OCI-LY7 (cell line): ENCODE data around the gene KCTD4. TPM values are rescaled to one million over a fixed set of nuclear protein-coding genes. Genes with fewer than 3 reads are reported as not detected.

Source experiments
- BruUV-seq: library from RNA; stranded (reverse); fragments of 400-500 nt; replicated peaks from 2 replicates; lab custom pipeline; 2021; lab: Mats Ljungman, UMichigan
- CTCF ChIA-PET: fragments of 300-600 bp; sonication (Branson Sonifier 250); formaldehyde crosslinking; loops from one replicate; lab custom pipeline; 2022; ENCODE audit warnings: antibody characterized with exemption; ENCODE audit not compliant: unreplicated experiment; lab: Charles Lee
- POLR2A ChIA-PET: fragments of 300-600 bp; sonication (Branson Sonifier 250); formaldehyde crosslinking; loops from one replicate; lab custom pipeline; 2022; ENCODE audit warnings: antibody characterized with exemption; lab: Charles Lee
- DNase-seq: peaks from one replicate; pipeline ENCODE4 v3.0.0-alpha.2; 2015; ENCODE audit warnings: low spot score
- H2AFZ ChIP-seq: fragments of 200-600 bp; sonication (generic), shearing (Covaris generic); 2 replicates; pipeline ENCODE4 v1.6.1; 2014; ENCODE audit warnings: mild to moderate bottlenecking, antibody characterized with exemption, low read length, moderate library complexity
- H3K27ac ChIP-seq: fragments of 200-600 bp; sonication (generic); 2 replicates; pipeline ENCODE4 v1.5.1; 2014; ENCODE audit warnings: mixed run types, low read depth, mild to moderate bottlenecking, moderate library complexity, low read length, inconsistent platforms; ENCODE audit not compliant: poor library complexity, severe bottlenecking
- H3K36me3 ChIP-seq: fragments of 200-600 bp; sonication (generic); 2 replicates; pipeline ENCODE4 v1.6.1; 2014; ENCODE audit warnings: mild to moderate bottlenecking, antibody characterized with exemption, low read length, moderate library complexity, mixed read lengths; ENCODE audit not compliant: insufficient read depth
- H3K4me1 ChIP-seq: fragments of 200-600 bp; sonication (generic); 2 replicates; pipeline ENCODE4 v1.5.1; 2014; ENCODE audit warnings: mild to moderate bottlenecking, low read length; ENCODE audit not compliant: insufficient read depth, poor library complexity, severe bottlenecking
- H3K4me2 ChIP-seq: fragments of 200-600 bp; sonication (generic); 2 replicates; pipeline ENCODE4 v1.6.1; 2014; ENCODE audit warnings: mild to moderate bottlenecking, low read length
- H3K4me3 ChIP-seq: fragments of 200-600 bp; sonication (generic); 2 replicates; pipeline ENCODE4 v1.5.1; 2014; ENCODE audit warnings: mild to moderate bottlenecking, low read depth, low read length; ENCODE audit not compliant: poor library complexity, severe bottlenecking
- H3K79me2 ChIP-seq: fragments of 200-600 bp; sonication (generic); 2 replicates; pipeline ENCODE4 v1.6.1; 2016; ENCODE audit warnings: low read depth, mild to moderate bottlenecking, low read length, moderate library complexity, mixed read lengths; ENCODE audit not compliant: insufficient read depth
- H3K9me2 ChIP-seq: fragments of 200-600 bp; sonication (generic); 2 replicates; pipeline ENCODE4 v1.6.1; 2016; ENCODE audit warnings: mild to moderate bottlenecking, low read length, mixed read lengths; ENCODE audit not compliant: insufficient read depth
- H3K9me3 ChIP-seq: fragments of 200-600 bp; sonication (generic); 2 replicates; pipeline ENCODE4 v1.6.1; 2014; ENCODE audit warnings: mild to moderate bottlenecking, mixed run types, low read length, mixed read lengths
- H4K20me1 ChIP-seq: fragments of 200-600 bp; sonication (generic); 2 replicates; pipeline ENCODE4 v1.6.1; 2014; ENCODE audit warnings: mild to moderate bottlenecking, antibody characterized with exemption, low read length, moderate library complexity, mixed read lengths; ENCODE audit not compliant: insufficient read depth
- CTCF ChIP-seq: fragments of 200-600 bp; sonication (generic); conservative IDR thresholded peaks from 2 replicates; pipeline ENCODE4 v1.5.1; 2014; ENCODE audit warnings: mild to moderate bottlenecking, antibody characterized with exemption, low read length, moderate library complexity, mixed read lengths
- EZH2phosphoT487 ChIP-seq: fragments of 200-600 bp; sonication (generic); IDR thresholded peaks from 2 replicates; pipeline ENCODE4 v1.6.1; 2018; ENCODE audit warnings: low read depth, borderline replicate concordance, mild to moderate bottlenecking, mixed run types, antibody characterized with exemption, low read length, moderate library complexity, mixed read lengths
- intact Hi-C: fragments of 100-400 bp; cut with micrococcal nuclease; formaldehyde crosslinking; loops from one replicate; pipeline ENCODE4 v1.10.0; 2022; ENCODE audit not compliant: unreplicated experiment
- total RNA-seq, 2 experiments: library from RNA; depleted of rRNA in 1 of 2; stranded (reverse); fragments of >200 nt in 1 of 2; shearing (Covaris generic) in 1 of 2; gene quantifications; 2 replicates each; pipeline ENCODE4 v1.2.3, GENCODE V29; 2014 to 2022

Gene KCTD4
- total RNA-seq, 2 experiments from 2014 or later: not detected

GRCh38 chr13:45224176-45224575 lies 23.3 kb upstream of the KCTD4 start:
- no peaks in the 10 kb centered on the region for H3K9me2 ChIP-seq
- intact Hi-C loops: no loop called here

GRCh38 chr13:45222919-45223318 lies 22.1 kb upstream of the KCTD4 start:
- intact Hi-C loops: no loop called here
- POLR2A ChIA-PET: interaction anchor here (0.6 to 1.1 kb wide), 2 partner anchors 144 to 788 kb away, joined by 3 to 4 read pairs; no protein-coding TSS in a partner anchor

More at GRCh38 chr13:45224176-45224575, 23.3 kb upstream of the KCTD4 start:
- Histone ChIP-seq H3K9me3 (no peaks in the 10 kb centered on the region), H2AFZ (no peak overlapping the region), H3K4me2 (no peak overlapping the region), H3K4me3 (no peak overlapping the region), H3K4me1 (no peaks in the 10 kb centered on the region), H3K79me2 (no peaks in the 10 kb centered on the region), H3K27ac (no peak overlapping the region), H4K20me1 (no peaks in the 10 kb centered on the region), H3K36me3 (no peaks in the 10 kb centered on the region)
- no peak for TF ChIP-seq EZH2phosphoT487
- TF ChIP-seq CTCF: no peak
- ChIA-PET POLR2A (interaction anchor here (0.6 kb wide), 1 partner anchor 18 kb away, joined by 3 read pairs; no protein-coding TSS in a partner anchor), CTCF (no interaction called here)
- BruUV-seq: no TSS peak
- no peak for DNase-seq

More at GRCh38 chr13:45222919-45223318, 22.1 kb upstream of the KCTD4 start:
- Histone ChIP-seq H3K4me3 (no peak overlapping the region), H3K4me1 (no peaks in the 10 kb centered on the region), H3K79me2 (no peaks in the 10 kb centered on the region), H3K36me3 (no peaks in the 10 kb centered on the region), H3K27ac (no peak overlapping the region), H3K9me2 (no peaks in the 10 kb centered on the region), H3K9me3 (no peaks in the 10 kb centered on the region), H3K4me2 (no peak overlapping the region), H4K20me1 (no peaks in the 10 kb centered on the region), H2AFZ (no peak overlapping the region)
- CTCF ChIA-PET: no interaction called here
- TF ChIP-seq CTCF (no peak), EZH2phosphoT487 (no peak)
- no peak for DNase-seq
- BruUV-seq: no TSS peak
